Activated T-helper 1 cell treated with anti-CD3 and anti-CD28 coated beads, Interleukin-12 subunit alpha, Interleukin-12 subunit beta, Interleukin-2, Interleukin-4 antibody, amounts not matched to agents 30 ng/mL and 10 ng/mL and 1 ng/mL, durations not matched to agents 14 hours and 24 hours and 36 hours (primary cell): ENCODE measurements around the gene FMNL2. TPM values are rescaled to one million over a fixed set of nuclear protein-coding genes. Genes with fewer than 3 reads are reported as not detected.

Experiments
- DNase-seq: peaks from one replicate; pipeline ENCODE4 v3.0.0; 2021; ENCODE audit warnings: low spot score
- H3K27ac Mint-ChIP-seq: one replicate; pipeline ENCODE4 v1.8.0; 2021; ENCODE audit warnings: mild to moderate bottlenecking, mixed read lengths
- H3K27me3 Mint-ChIP-seq: one replicate; pipeline ENCODE4 v1.8.0; 2022; ENCODE audit warnings: mild to moderate bottlenecking, moderate library complexity, mixed read lengths; ENCODE audit not compliant: insufficient read depth
- H3K36me3 Mint-ChIP-seq: one replicate; pipeline ENCODE4 v1.8.0; 2021; ENCODE audit warnings: low read depth, mixed read lengths
- H3K4me1 Mint-ChIP-seq: one replicate; pipeline ENCODE4 v1.8.0; 2021; ENCODE audit warnings: low read depth, mixed read lengths
- H3K4me3 Mint-ChIP-seq: one replicate; pipeline ENCODE4 v1.8.0; 2021; ENCODE audit warnings: mild to moderate bottlenecking, moderate library complexity, mixed read lengths
- H3K9me3 Mint-ChIP-seq: one replicate; pipeline ENCODE4 v1.8.0; 2021; ENCODE audit warnings: mixed read lengths
- intact Hi-C: fragments of 100-400 bp; cut with micrococcal nuclease; formaldehyde crosslinking; loops from one replicate; pipeline ENCODE4 v1.15.1; 2024
- total RNA-seq: library from RNA; stranded (reverse); gene quantifications from 2 replicates; pipeline ENCODE4 v1.2.3, GENCODE V29; 2022

The FMNL2 gene
- total RNA-seq, 1 donor from 2014 or later, result 14.8 TPM

- H3K27me3 Mint-ChIP-seq, result peaks cover 5% of the 10 kb centered on the region
- no peak overlapping the region for H3K4me3 Mint-ChIP-seq
- intact Hi-C loops, result no loop called here
- H3K27ac Mint-ChIP-seq, result no peak overlapping the region
- no peak for DNase-seq
- no peaks in the 10 kb centered on the region for H3K36me3 Mint-ChIP-seq
- no peaks in the 10 kb centered on the region for H3K4me1 Mint-ChIP-seq
- H3K9me3 Mint-ChIP-seq, result no peaks in the 10 kb centered on the region
These were observed 8.3 kb upstream of the FMNL2 start for GRCh38 chr2:152326710-152327109.

- Mint-ChIP-seq H3K9me3 (no peaks in the 10 kb centered on the region), H3K27ac (no peak overlapping the region), H3K36me3 (no peaks in the 10 kb centered on the region), H3K4me3 (no peak overlapping the region), H3K27me3 (peaks cover 14% of the 10 kb centered on the region), H3K4me1 (no peaks in the 10 kb centered on the region)
- intact Hi-C loops, result no loop called here
- DNase-seq, result no peak
These were observed 7.0 kb upstream of the FMNL2 start for GRCh38 chr2:152328013-152328412.

- H3K27me3 Mint-ChIP-seq, result peaks cover 31% of the 10 kb centered on the region
- no peak overlapping the region for H3K27ac Mint-ChIP-seq
- H3K4me1 Mint-ChIP-seq, result peaks cover 10% of the 10 kb centered on the region
- H3K4me3 Mint-ChIP-seq, result no peak overlapping the region
- no peak for DNase-seq
- no peaks in the 10 kb centered on the region for H3K36me3 Mint-ChIP-seq
- no peaks in the 10 kb centered on the region for H3K9me3 Mint-ChIP-seq
- intact Hi-C loops, result loop anchor here (10.0 kb wide), 2 partner anchors 174 to 236 kb away; partner anchors contain the start of gene CACNB4
These were observed 4.6 kb upstream of the FMNL2 start for GRCh38 chr2:152330235-152330866.

- intact Hi-C loops, result loop anchor here (1.0 to 10.0 kb wide), 10 partner anchors 72 to 383 kb away; partner anchors contain the start of genes CACNB4 and PRPF40A
- Mint-ChIP-seq H3K4me3 (peak overlapping the region; percentile 83), H3K4me1 (peaks cover 27% of the 10 kb centered on the region), H3K36me3 (no peaks in the 10 kb centered on the region), H3K27me3 (peaks cover 48% of the 10 kb centered on the region), H3K9me3 (no peaks in the 10 kb centered on the region), H3K27ac (peak overlapping the region; percentile 56)
- no peak for DNase-seq
These were observed 316 bp upstream of the FMNL2 start for GRCh38 chr2:152334701-152335015.

GRCh38 chr2:152335726-152336118 is 748 bp downstream of the FMNL2 start:
- Mint-ChIP-seq H3K4me3 (peak overlapping the region; percentile 85), H3K27me3 (peaks cover 48% of the 10 kb centered on the region), H3K4me1 (peaks cover 27% of the 10 kb centered on the region), H3K36me3 (no peaks in the 10 kb centered on the region), H3K9me3 (no peaks in the 10 kb centered on the region), H3K27ac (no peak overlapping the region)
- intact Hi-C loops, result loop anchor here (1.0 to 10.0 kb wide), 11 partner anchors 71 to 853 kb away; partner anchors contain the start of genes CACNB4 and PRPF40A
- DNase-seq, result no peak

GRCh38 chr2:152336119-152336853 is 1.3 kb downstream of the FMNL2 start:
- peak overlapping the region; percentile 69 for H3K27ac Mint-ChIP-seq
- peaks cover 48% of the 10 kb centered on the region for H3K27me3 Mint-ChIP-seq
- peak overlapping the region; percentile 85 for H3K4me3 Mint-ChIP-seq
- H3K4me1 Mint-ChIP-seq, result peaks cover 27% of the 10 kb centered on the region
- DNase-seq, result no peak
- no peaks in the 10 kb centered on the region for H3K36me3 Mint-ChIP-seq
- H3K9me3 Mint-ChIP-seq, result no peaks in the 10 kb centered on the region
- intact Hi-C loops, result loop anchor here (2.0 to 10.0 kb wide), 5 partner anchors 144 to 853 kb away; partner anchors contain the start of gene CACNB4

- H3K9me3 Mint-ChIP-seq, result no peaks in the 10 kb centered on the region
- H3K4me1 Mint-ChIP-seq, result peaks cover 27% of the 10 kb centered on the region
- H3K36me3 Mint-ChIP-seq, result no peaks in the 10 kb centered on the region
- peaks cover 47% of the 10 kb centered on the region for H3K27me3 Mint-ChIP-seq
- no peak for DNase-seq
- intact Hi-C loops, result loop anchor here (2.0 to 10.0 kb wide), 5 partner anchors 145 to 854 kb away; partner anchors contain the start of gene CACNB4
- H3K27ac Mint-ChIP-seq, result peak overlapping the region; percentile 69
- peak overlapping the region; percentile 85 for H3K4me3 Mint-ChIP-seq
These were observed 2.0 kb downstream of the FMNL2 start for GRCh38 chr2:152336854-152337510.

- Mint-ChIP-seq H3K4me1 (peaks cover 27% of the 10 kb centered on the region), H3K27ac (no peak overlapping the region), H3K9me3 (no peaks in the 10 kb centered on the region), H3K27me3 (peaks cover 44% of the 10 kb centered on the region), H3K4me3 (peak overlapping the region; percentile 85), H3K36me3 (no peaks in the 10 kb centered on the region)
- DNase-seq, result no peak
- intact Hi-C loops, result loop anchor here (2.0 to 10.0 kb wide), 5 partner anchors 145 to 855 kb away; partner anchors contain the start of gene CACNB4
These were observed 2.5 kb downstream of the FMNL2 start for GRCh38 chr2:152337511-152337903.

- H3K4me1 Mint-ChIP-seq, result peaks cover 19% of the 10 kb centered on the region
- H3K27ac Mint-ChIP-seq, result no peak overlapping the region
- no peak for DNase-seq
- H3K36me3 Mint-ChIP-seq, result no peaks in the 10 kb centered on the region
- no peaks in the 10 kb centered on the region for H3K9me3 Mint-ChIP-seq
- peaks cover 27% of the 10 kb centered on the region for H3K27me3 Mint-ChIP-seq
- no peak overlapping the region for H3K4me3 Mint-ChIP-seq
- intact Hi-C loops, result loop anchor here (5.0 to 10.0 kb wide), 4 partner anchors 147 to 273 kb away; partner anchors contain the start of gene CACNB4
These were observed 4.7 kb downstream of the FMNL2 start for GRCh38 chr2:152339556-152340286.

GRCh38 chr2:152342259-152343046 is 7.5 kb downstream of the FMNL2 start:
- Mint-ChIP-seq H3K4me3 (no peak overlapping the region), H3K36me3 (no peaks in the 10 kb centered on the region), H3K27ac (no peak overlapping the region), H3K9me3 (no peaks in the 10 kb centered on the region), H3K4me1 (peaks cover 4% of the 10 kb centered on the region), H3K27me3 (peaks cover 10% of the 10 kb centered on the region)
- intact Hi-C loops, result no loop called here
- no peak for DNase-seq

GRCh38 chr2:152343426-152343825 is 8.5 kb downstream of the FMNL2 start:
- H3K4me1 Mint-ChIP-seq, result peaks cover 6% of the 10 kb centered on the region
- no peak overlapping the region for H3K4me3 Mint-ChIP-seq
- DNase-seq, result no peak
- H3K27me3 Mint-ChIP-seq, result peaks cover 4% of the 10 kb centered on the region
- no peaks in the 10 kb centered on the region for H3K9me3 Mint-ChIP-seq
- H3K36me3 Mint-ChIP-seq, result no peaks in the 10 kb centered on the region
- intact Hi-C loops, result no loop called here
- H3K27ac Mint-ChIP-seq, result no peak overlapping the region
